HG03521 (cell line): Measurements from ENCODE around the gene TAF3.
"Not testable (repeated sequence)": the region's sequence is repeated elsewhere in the genome, so short reads cannot be mapped to it uniquely, and the experiment has no call there.

ENCODE experiments used
- ATAC-seq: cut with Tn5 transposase; IDR thresholded peaks from one replicate; pipeline ENCODE4 v1.9.1; 2021; ENCODE audit warnings: mild to moderate bottlenecking, moderate library complexity; ENCODE audit not compliant: unreplicated experiment

TAF3 gene

GRCh38 chr10:8026349-8027259 lies 208.3 kb downstream of the TAF3 start:
- ATAC-seq, result no peak

- not testable (repeated sequence) for ATAC-seq
Measured at GRCh38 chr10:8031211-8031610, 212.9 kb downstream of the TAF3 start.

- ATAC-seq, result no peak
Measured at GRCh38 chr10:8032558-8032957, 214.3 kb downstream of the TAF3 start.

- ATAC-seq, result no peak
Measured at GRCh38 chr10:8033812-8034465, 215.6 kb downstream of the TAF3 start.

GRCh38 chr10:8034466-8035005 lies 216.2 kb downstream of the TAF3 start:
- ATAC-seq, result no peak

GRCh38 chr10:8035006-8035640 lies 216.8 kb downstream of the TAF3 start:
- ATAC-seq, result no peak

GRCh38 chr10:8035641-8036470 lies 217.6 kb downstream of the TAF3 start:
- no peak for ATAC-seq

GRCh38 chr10:8036506-8037198 lies 218.3 kb downstream of the TAF3 start:
- no peak for ATAC-seq

GRCh38 chr10:8037199-8037801 lies 219.0 kb downstream of the TAF3 start:
- ATAC-seq, result no peak

- ATAC-seq, result no peak
Measured at GRCh38 chr10:8037941-8038894, 219.9 kb downstream of the TAF3 start.

GRCh38 chr10:8039321-8039881 lies 221.1 kb downstream of the TAF3 start:
- ATAC-seq, result no peak

- no peak for ATAC-seq
Measured at GRCh38 chr10:8040651-8041050, 222.3 kb downstream of the TAF3 start.

- ATAC-seq, result no peak
Measured at GRCh38 chr10:8041284-8041991, 223.1 kb downstream of the TAF3 start.

- ATAC-seq, result no peak
Measured at GRCh38 chr10:8041992-8042720, 223.9 kb downstream of the TAF3 start.

GRCh38 chr10:8042721-8043568 lies 224.6 kb downstream of the TAF3 start:
- ATAC-seq, result no peak
